DND-41 (cell line): Measurements from ENCODE around the gene TMEM132D.

ENCODE experiments used
- EZH2 ChIP-seq: IDR thresholded peaks from 3 replicates; pipeline ENCODE4 v1.6.1; 2012; ENCODE audit warnings: borderline replicate concordance, low read depth, mild to moderate bottlenecking, moderate library complexity, low read length, inconsistent platforms; ENCODE audit not compliant: severe bottlenecking
- TF ChIP-seq, protein P1 (sequence below): IDR thresholded peaks from 2 replicates; pipeline ENCODE4 v1.5.1; 2012; ENCODE audit warnings: borderline replicate concordance, low read length, moderate library complexity, mild to moderate bottlenecking; ENCODE audit not compliant: poor library complexity, severe bottlenecking; ENCODE audit errors: extremely low read depth

DNA sequence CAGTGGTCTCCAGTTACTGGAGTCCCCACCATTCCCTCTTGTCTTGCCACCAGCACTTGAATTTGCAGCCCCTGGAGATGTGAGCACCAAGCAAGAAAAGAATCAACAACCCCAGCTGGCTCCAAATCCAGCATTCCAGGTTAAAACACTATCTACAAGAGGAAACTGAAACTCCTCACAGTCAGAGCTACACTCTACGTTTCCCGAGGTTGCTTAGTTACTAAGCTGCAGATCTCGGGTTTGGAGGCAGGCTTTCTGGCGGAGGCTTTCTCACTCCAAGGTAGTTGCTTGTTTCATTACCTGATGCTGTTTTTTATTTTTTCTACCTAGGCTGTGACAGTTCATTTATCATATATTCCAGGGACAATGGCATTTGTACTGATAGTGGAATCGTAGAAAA, 802.4 kb downstream of the TMEM132D start:
- TF ChIP-seq, protein P1, sequence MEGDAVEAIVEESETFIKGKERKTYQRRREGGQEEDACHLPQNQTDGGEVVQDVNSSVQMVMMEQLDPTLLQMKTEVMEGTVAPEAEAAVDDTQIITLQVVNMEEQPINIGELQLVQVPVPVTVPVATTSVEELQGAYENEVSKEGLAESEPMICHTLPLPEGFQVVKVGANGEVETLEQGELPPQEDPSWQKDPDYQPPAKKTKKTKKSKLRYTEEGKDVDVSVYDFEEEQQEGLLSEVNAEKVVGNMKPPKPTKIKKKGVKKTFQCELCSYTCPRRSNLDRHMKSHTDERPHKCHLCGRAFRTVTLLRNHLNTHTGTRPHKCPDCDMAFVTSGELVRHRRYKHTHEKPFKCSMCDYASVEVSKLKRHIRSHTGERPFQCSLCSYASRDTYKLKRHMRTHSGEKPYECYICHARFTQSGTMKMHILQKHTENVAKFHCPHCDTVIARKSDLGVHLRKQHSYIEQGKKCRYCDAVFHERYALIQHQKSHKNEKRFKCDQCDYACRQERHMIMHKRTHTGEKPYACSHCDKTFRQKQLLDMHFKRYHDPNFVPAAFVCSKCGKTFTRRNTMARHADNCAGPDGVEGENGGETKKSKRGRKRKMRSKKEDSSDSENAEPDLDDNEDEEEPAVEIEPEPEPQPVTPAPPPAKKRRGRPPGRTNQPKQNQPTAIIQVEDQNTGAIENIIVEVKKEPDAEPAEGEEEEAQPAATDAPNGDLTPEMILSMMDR = no peak
- no peak for TF ChIP-seq EZH2
